Fibroblast of lung (primary cell): Measurements from ENCODE around the gene CYP4F12. TPM values are rescaled to one million over a fixed set of nuclear protein-coding genes. Genes with fewer than 3 reads are reported as not detected.
"Not testable (repeated sequence)": the region's sequence is repeated elsewhere in the genome, so short reads cannot be mapped to it uniquely, and the experiment has no call there.

Source experiments
- DNase-seq, 2 donors: peaks; one replicate each; pipeline versions ENCODE4 v3.0.0 to v3.0.0-alpha.2; 2010; ENCODE audit warnings: low read depth in 2 of 2
- H2AFZ ChIP-seq: 2 replicates; pipeline ENCODE4 v1.5.1; 2012; ENCODE audit warnings: low read length, control low read depth, inconsistent platforms
- H3K27ac ChIP-seq: 2 replicates; pipeline ENCODE4 v1.5.1; 2011; ENCODE audit warnings: low read length, control low read depth; ENCODE audit not compliant: insufficient read depth
- H3K27me3 ChIP-seq: 2 replicates; pipeline ENCODE4 v1.5.1; 2011; ENCODE audit warnings: mild to moderate bottlenecking, low read length; ENCODE audit not compliant: control insufficient read depth, insufficient read depth
- H3K36me3 ChIP-seq: 2 replicates; pipeline ENCODE4 v1.5.1; 2011; ENCODE audit warnings: low read length; ENCODE audit not compliant: control insufficient read depth, insufficient read depth
- H3K4me1 ChIP-seq: 2 replicates; pipeline ENCODE4 v1.5.1; 2011; ENCODE audit warnings: low read length; ENCODE audit not compliant: control insufficient read depth, insufficient read depth; ENCODE audit errors: extremely low read depth
- H3K4me2 ChIP-seq: 2 replicates; pipeline ENCODE4 v1.5.1; 2011; ENCODE audit warnings: low read length, control low read depth; ENCODE audit not compliant: insufficient read depth; ENCODE audit errors: extremely low read depth
- H3K4me3 ChIP-seq, 4 experiments: fragments of 200-600 bp in 1 of 4; sonication (generic) in 1 of 4; replicated peaks in 1 of 4; 2 replicates each; pipeline ENCODE4 v1.5.1; 2011 to 2016; ENCODE audit warnings: low read length in 4 of 4, low read depth in 3 of 4, mild to moderate bottlenecking in 3 of 4, control low read depth in 2 of 4, inconsistent platforms in 1 of 4, mixed read lengths in 1 of 4; ENCODE audit not compliant: insufficient read depth in 1 of 4; ENCODE audit errors: control extremely low read depth in 1 of 4
- H3K79me2 ChIP-seq: 2 replicates; pipeline ENCODE4 v1.5.1; 2012; ENCODE audit warnings: mild to moderate bottlenecking, low read length, inconsistent platforms; ENCODE audit not compliant: control insufficient read depth, insufficient read depth
- H3K9ac ChIP-seq: 2 replicates; pipeline ENCODE4 v1.5.1; 2011; ENCODE audit warnings: mild to moderate bottlenecking, low read length, control low read depth; ENCODE audit not compliant: insufficient read depth
- H3K9me3 ChIP-seq: 2 replicates; pipeline ENCODE4 v1.5.1; 2012; ENCODE audit warnings: low read depth, low read length; ENCODE audit not compliant: control insufficient read depth, insufficient read depth
- H4K20me1 ChIP-seq: 2 replicates; pipeline ENCODE4 v1.5.1; 2011; ENCODE audit warnings: low read length; ENCODE audit not compliant: control insufficient read depth, insufficient read depth; ENCODE audit errors: extremely low read depth
- EZH2 ChIP-seq: IDR thresholded peaks from 2 replicates; pipeline ENCODE4 v1.5.1; 2012; ENCODE audit warnings: low read length, control low read depth, mild to moderate bottlenecking; ENCODE audit errors: missing control alignments
- polyA plus RNA-seq, 2 donors: library from polyadenylated mRNA; depleted of rRNA in 1 of 2; stranded (reverse) in 1 of 2; unstranded in 1 of 2; fragments of >200 nt; gene quantifications; 2 replicates each; pipeline ENCODE4 v1.2.1, GENCODE V29; 2011 to 2012; ENCODE audit warnings: missing spikeins in 1 of 2
- total RNA-seq: library from RNA; depleted of rRNA; stranded (reverse); fragments of >200 nt; gene quantifications from 2 replicates; pipeline ENCODE4 v1.2.1, GENCODE V29; 2014
- TF ChIP-seq, protein P1 (sequence below), 2 donors: IDR thresholded peaks in 1 of 2; conservative IDR thresholded peaks in 1 of 2; 1 replicate in 1 of 2; 2 replicates in 1 of 2; pipeline ENCODE4 v1.5.1; 2011 to 2012; ENCODE audit warnings: low read length in 2 of 2, control low read depth in 1 of 2, inconsistent platforms in 1 of 2, low read depth in 1 of 2, mild to moderate bottlenecking in 1 of 2

CYP4F12 gene
- total and polyA plus RNA-seq, 2 donors (not counting 1 experiment from before 2014, with no cell fraction given), result not detected

DNA sequence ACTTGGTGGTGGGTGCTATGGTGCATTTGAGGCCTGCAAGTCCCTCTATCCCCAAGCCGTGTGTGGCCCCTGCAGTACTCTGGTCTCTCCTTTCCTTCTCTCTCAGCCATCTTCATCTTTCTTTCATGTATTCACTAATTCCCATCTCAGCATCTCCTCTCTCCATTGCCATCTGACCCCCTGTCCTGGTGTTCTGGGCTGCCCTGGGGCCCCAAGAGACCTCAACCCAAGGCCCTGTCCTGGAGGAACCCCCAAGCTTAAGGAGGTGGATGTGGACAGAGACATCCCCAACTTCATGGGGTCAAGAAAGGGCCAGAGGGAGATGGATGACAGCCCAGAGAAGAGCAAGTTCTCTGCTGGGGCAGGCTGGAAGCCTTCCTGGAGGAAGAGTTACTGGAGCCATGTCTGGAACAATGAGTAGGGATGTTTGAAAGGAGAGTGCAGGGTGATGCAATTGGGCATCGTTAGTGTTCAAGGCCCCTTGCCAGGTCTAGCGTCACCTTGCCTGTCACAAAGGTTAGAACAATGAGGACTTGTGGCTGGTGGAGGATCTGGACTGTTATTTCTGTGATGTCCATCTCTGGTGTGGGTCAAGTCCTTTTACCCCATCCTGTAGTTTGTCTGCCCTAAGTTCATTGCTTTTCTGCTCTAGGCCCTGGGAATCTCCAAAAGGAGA lies 28.7 kb upstream of the CYP4F12 start:
- Histone ChIP-seq H3K27me3 (no peaks in the 10 kb centered on the region), H2AFZ (no peak overlapping the region), H3K9me3 (no peaks in the 10 kb centered on the region), H3K27ac (no peak overlapping the region), H3K36me3 (no peaks in the 10 kb centered on the region), H3K4me2 (no peak overlapping the region), H3K4me3 (no peak overlapping the region), H3K4me1 (no peaks in the 10 kb centered on the region), H3K9ac (no peak overlapping the region), H3K79me2 (no peaks in the 10 kb centered on the region), H4K20me1 (no peaks in the 10 kb centered on the region)
- no peak for DNase-seq
- no peak for TF ChIP-seq EZH2
- TF ChIP-seq, protein P1, sequence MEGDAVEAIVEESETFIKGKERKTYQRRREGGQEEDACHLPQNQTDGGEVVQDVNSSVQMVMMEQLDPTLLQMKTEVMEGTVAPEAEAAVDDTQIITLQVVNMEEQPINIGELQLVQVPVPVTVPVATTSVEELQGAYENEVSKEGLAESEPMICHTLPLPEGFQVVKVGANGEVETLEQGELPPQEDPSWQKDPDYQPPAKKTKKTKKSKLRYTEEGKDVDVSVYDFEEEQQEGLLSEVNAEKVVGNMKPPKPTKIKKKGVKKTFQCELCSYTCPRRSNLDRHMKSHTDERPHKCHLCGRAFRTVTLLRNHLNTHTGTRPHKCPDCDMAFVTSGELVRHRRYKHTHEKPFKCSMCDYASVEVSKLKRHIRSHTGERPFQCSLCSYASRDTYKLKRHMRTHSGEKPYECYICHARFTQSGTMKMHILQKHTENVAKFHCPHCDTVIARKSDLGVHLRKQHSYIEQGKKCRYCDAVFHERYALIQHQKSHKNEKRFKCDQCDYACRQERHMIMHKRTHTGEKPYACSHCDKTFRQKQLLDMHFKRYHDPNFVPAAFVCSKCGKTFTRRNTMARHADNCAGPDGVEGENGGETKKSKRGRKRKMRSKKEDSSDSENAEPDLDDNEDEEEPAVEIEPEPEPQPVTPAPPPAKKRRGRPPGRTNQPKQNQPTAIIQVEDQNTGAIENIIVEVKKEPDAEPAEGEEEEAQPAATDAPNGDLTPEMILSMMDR (conservative IDR thresholded peaks at IDR 0.05 in 1 of 2, IDR thresholded peaks at IDR 0.05 in 1 of 2; ENCODE audit: low read depth in 1 of 2, low read length in 2 of 2), result no peak

DNA sequence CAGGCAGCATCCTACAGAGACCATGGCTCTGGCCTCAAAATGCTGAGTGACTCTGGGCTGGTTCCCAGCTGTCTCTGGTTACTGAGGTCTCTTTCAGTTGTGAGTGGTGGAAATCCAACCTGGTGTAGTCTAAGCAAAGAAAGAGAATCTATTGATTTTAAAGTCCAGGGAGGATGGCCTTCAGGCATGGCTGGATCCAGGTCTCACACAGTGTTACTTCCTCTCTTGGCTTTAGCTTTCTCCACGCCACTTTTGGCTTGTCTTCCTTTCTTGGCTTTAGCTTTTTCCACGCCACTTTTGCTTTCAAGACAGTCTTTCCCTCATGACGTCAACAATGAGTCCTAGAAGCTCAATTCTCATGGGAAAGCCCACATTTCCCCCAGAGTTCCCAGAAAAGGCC lies 28.1 kb upstream of the CYP4F12 start:
- H3K9me3 ChIP-seq, result no peaks in the 10 kb centered on the region
- no peak for DNase-seq
- no peaks in the 10 kb centered on the region for H3K79me2 ChIP-seq
- no peak overlapping the region for H3K27ac ChIP-seq
- H3K9ac ChIP-seq, result no peak overlapping the region
- no peaks in the 10 kb centered on the region for H4K20me1 ChIP-seq
- no peak overlapping the region for H2AFZ ChIP-seq
- H3K36me3 ChIP-seq, result no peaks in the 10 kb centered on the region
- no peak overlapping the region for H3K4me3 ChIP-seq
- H3K4me2 ChIP-seq, result no peak overlapping the region
- TF ChIP-seq EZH2, result no peak
- TF ChIP-seq, protein P1 (conservative IDR thresholded peaks at IDR 0.05 in 1 of 2, IDR thresholded peaks at IDR 0.05 in 1 of 2; ENCODE audit: low read depth in 1 of 2, low read length in 2 of 2), result no peak
- H3K27me3 ChIP-seq, result no peaks in the 10 kb centered on the region
- no peaks in the 10 kb centered on the region for H3K4me1 ChIP-seq

DNA sequence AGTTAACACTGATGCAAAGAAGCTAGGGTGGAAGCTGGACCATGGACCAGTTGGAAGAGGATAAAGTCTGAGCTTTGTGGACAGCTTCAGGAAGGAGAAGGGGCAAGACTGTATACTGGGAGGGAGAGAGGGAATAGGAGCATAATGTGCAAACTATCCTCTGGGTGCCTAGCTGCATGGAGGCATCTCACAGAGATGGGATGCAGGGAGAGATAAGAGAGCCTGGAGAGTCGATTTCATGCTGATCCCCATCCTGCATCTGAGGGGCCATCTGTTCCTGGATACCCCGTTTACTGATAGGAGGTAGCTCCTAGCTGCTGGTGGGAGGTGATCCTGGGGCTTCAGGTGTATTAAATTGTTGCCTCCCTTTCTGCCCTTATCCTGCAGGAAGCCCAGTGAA lies 23.4 kb upstream of the CYP4F12 start:
- Histone ChIP-seq H3K79me2 (no peaks in the 10 kb centered on the region), H3K36me3 (no peaks in the 10 kb centered on the region), H2AFZ (no peak overlapping the region), H3K4me1 (no peaks in the 10 kb centered on the region), H3K9me3 (no peaks in the 10 kb centered on the region), H3K27ac (no peak overlapping the region), H3K4me3 (no peak overlapping the region), H3K4me2 (no peak overlapping the region), H3K27me3 (no peaks in the 10 kb centered on the region), H4K20me1 (no peaks in the 10 kb centered on the region), H3K9ac (no peak overlapping the region)
- DNase-seq, result no peak
- no peak for TF ChIP-seq EZH2
- TF ChIP-seq, protein P1 (conservative IDR thresholded peaks at IDR 0.05 in 1 of 2, IDR thresholded peaks at IDR 0.05 in 1 of 2; ENCODE audit: low read depth in 1 of 2, low read length in 2 of 2), result no peak

DNA sequence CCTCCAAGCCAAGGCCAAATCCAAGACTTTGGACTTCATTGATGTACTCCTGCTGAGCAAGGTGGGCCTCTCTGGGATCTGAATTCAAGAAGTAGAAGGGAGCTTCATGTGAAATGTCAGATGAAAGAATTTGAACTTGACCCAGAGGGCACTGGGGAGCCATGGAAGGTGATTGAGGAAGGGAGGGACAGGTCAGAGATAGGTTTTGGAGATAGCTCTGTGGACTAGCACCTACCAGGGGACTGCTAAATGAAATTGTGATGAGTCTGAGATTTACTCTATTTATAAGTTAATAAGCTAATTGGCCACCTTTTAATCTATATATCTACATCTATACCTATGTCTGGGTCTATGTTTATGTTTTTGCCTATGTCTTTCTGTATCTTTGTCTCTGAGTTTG lies 22.8 kb upstream of the CYP4F12 start:
- not testable (repeated sequence) for H2AFZ ChIP-seq, H4K20me1 ChIP-seq, H3K36me3 ChIP-seq, H3K4me1 ChIP-seq, H3K4me3 ChIP-seq, H3K27ac ChIP-seq, H3K4me2 ChIP-seq, H3K27me3 ChIP-seq, H3K9me3 ChIP-seq, DNase-seq, H3K79me2 ChIP-seq, H3K9ac ChIP-seq
